Activated T-cell treated with anti-CD3 and anti-CD28 coated beads, Interleukin-2, amount 50 U/mL, for 1 hour (primary cell): ENCODE measurements around the gene CLEC4D.
"Not testable (repeated sequence)": the region's sequence is repeated elsewhere in the genome, so short reads cannot be mapped to it uniquely, and the experiment has no call there.

Source experiments
- DNase-seq: peaks from one replicate; pipeline ENCODE4 v3.0.0-alpha.2; 2020

CLEC4D gene

GRCh38 chr12:8537820-8538219, 24.5 kb downstream of the CLEC4D start:
- DNase-seq, result not testable (repeated sequence)

DNA sequence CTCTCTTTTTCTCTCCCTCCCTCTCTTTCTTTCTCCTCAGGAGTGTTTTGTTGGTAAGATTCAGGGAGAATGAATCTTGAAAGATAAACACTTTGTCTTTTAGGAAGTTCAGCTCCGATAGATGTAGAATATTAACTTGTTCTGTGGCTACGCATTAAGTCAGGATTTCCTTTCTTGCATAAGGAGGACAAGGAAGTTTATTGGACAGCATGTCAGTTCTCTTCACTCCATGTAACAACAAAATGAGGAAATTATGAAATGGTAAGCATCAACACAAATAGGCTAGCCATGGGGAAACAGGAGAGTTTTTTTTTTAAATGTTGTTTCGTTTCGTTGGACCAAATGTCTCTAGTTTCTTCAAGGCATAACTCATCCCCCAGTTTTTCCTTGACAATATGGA, 27.5 kb downstream of the CLEC4D start, which contains the start of gene CLEC4E:
Gene CLEC4E, minus strand, starts transcription at position 75 of the 400 bp plus-strand sequence. CDS start 108 bp downstream, outside the sequence.
- DNase-seq, result not testable (repeated sequence)

DNA sequence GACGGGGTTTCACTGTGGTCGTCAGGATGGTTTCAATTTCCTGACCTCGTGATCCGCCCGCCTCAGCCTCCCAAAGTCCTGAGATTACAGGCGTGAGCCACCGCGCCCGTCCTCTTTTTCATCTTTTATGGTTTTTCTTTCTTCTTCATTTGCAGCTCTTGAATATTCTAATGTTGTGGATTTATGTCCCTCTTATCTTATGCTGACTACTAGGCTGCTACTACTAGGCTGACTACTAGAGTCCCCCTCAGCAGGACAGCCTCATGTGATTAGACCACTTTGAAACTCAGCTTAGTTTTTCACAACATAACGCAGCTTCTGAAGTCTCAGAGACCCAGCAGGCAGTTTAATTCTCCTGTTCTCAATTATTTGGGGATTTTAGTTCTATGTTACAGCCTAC, 28.3 kb downstream of the CLEC4D start:
- DNase-seq, result no peak

- peak; percentile 59 for DNase-seq
These were observed 31.0 kb downstream of the CLEC4D start for GRCh38 chr12:8544295-8544694.

DNA sequence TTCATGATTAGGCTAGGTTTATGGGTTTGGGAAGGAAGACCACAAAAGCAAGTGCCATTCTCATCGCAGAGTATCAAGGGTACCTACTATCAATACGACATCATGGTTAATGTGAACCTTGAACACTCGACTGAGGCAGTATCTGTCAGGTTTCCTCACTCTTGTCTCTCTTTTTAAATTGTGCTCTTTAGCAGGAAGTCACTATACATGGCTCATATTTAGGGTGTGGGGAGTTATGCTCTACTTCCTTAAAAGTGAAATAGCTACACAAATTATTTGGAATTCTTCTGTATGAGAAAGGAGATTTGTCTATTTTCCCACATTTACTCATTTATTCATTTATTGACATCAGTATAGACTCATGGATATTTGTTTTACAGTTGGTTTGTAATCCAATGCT, 33.3 kb downstream of the CLEC4D start:
- DNase-seq, result no peak

DNA sequence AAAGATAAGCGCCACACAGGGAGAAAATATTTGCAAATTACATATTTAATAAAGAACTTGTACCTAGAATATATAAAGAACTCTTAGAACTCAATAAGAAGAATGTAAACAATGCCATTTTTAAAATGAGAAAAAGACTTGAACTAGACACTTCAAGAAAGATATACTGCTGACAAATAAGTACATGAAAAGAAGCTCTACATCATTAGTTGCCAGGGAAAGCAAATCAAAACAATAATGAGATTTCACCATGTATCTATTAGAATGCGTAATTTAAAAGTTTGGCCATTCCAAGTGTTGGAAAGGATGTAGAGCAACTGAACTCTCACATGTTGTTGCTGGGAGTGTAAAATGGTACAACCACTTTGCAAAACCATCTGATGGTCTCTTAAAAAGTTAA, 34.3 kb downstream of the CLEC4D start:
- DNase-seq, result no peak

GRCh38 chr12:8548192-8548591, 34.9 kb downstream of the CLEC4D start:
- no peak for DNase-seq

GRCh38 chr12:8549381-8549780, 36.1 kb downstream of the CLEC4D start:
- no peak for DNase-seq

DNA sequence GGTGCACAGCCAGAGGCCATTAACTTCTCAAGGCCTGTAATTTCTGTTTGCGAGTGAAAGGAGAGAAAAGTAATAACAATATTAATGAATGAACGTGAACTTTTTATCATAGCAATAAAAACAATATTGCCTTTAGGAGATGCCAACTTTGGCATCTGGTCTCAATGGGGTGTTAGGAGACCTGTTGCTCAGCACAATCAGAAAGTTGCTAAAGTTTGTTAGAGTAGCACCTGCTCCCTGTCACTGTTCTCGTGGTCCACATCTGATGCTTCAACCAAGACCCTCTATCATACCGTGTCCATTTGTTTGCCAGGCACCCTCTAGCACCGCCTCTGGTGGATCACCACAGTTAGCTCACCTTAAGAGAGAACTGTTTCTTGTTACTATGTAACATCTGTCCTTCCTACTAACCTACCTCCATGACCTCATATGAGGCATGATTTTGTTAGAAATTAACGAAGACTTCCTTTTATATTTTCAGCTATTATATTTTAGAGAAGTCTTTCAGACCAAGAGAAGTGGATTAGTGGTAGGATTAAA, 39.9 kb downstream of the CLEC4D start:
- no peak for DNase-seq

- DNase-seq, result no peak
These were observed 41.3 kb downstream of the CLEC4D start for GRCh38 chr12:8554451-8555195.

DNA sequence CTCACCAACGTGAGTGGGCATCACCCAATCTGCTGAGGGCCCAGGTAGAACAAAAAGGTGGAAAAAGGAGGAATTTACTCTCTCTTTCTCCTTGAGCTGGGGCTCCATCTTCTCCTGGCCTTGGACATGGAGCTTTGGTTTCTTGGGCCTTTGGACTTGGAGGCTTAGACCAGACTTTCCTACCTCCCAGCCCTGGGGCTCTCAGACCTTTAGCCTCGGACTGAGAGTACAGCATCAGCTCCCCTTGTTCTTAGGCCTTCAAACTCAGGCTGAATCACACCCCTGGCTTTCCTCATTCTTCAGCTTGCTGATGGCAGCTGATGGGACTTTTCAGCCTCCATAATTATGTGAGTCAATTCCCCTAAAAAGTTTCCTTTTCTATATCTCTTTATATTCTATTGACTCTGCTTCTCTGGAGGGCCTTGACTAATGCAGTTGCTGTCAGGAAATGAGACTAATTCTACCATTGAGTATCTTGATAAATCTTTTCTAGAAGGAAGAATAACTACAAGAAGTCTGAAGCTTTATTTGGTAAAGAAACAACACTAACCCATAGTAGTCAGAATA, 43.3 kb downstream of the CLEC4D start:
- DNase-seq, result no peak

DNA sequence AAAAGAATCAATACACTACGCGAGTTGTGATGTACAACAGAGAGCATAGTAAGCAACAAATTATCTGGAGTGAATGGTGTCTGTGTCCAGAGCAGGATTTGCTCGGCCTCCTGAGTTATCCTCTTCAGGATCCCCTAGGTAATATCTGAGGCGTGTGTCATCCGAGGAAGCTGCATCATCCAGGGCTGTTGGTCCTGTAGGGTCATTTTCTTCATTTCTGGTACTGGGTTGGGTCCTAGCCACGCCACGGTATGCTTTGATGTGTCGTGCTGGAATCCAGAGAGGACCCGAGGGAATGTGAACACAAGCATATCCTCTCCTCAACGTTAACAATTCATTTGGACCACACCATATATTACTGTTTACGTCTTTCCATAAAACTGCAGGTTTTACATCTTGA, 46.4 kb downstream of the CLEC4D start:
- DNase-seq, result no peak

DNA sequence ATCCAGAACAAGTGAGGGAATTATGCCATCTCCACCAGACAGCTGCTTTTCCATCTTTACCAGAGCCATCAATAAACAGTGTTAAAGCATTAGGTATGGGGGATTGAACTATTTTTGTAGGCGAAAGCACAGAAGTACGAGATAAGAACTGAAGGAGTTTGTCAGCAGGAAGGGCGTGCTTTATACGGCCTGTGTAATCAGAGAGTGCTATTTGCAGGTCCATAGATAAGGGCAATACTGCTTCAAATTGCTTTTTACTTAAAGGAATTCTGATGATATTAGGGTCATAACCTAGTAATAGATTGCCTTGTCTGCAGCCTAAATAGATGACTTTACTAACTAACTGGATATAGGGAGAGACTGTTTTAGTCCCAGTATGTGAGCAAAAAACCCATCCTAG, 47.7 kb downstream of the CLEC4D start:
- no peak for DNase-seq

GRCh38 chr12:8562310-8562709, 49.0 kb downstream of the CLEC4D start:
- no peak for DNase-seq

GRCh38 chr12:8563356-8563755, 50.1 kb downstream of the CLEC4D start:
- no peak for DNase-seq

GRCh38 chr12:8564656-8565055, 51.4 kb downstream of the CLEC4D start:
- no peak for DNase-seq

GRCh38 chr12:8566052-8566451, 52.7 kb downstream of the CLEC4D start:
- not testable (repeated sequence) for DNase-seq

GRCh38 chr12:8566525-8566924, 53.2 kb downstream of the CLEC4D start:
- no peak for DNase-seq
